HG02870 (cell line): ENCODE results near the gene GGNBP2.

Experiments
- ATAC-seq: cut with Tn5 transposase; IDR thresholded peaks from one replicate; pipeline ENCODE4 v1.9.1; 2021; ENCODE audit warnings: mild to moderate bottlenecking, moderate library complexity; ENCODE audit not compliant: unreplicated experiment

The GGNBP2 gene

DNA sequence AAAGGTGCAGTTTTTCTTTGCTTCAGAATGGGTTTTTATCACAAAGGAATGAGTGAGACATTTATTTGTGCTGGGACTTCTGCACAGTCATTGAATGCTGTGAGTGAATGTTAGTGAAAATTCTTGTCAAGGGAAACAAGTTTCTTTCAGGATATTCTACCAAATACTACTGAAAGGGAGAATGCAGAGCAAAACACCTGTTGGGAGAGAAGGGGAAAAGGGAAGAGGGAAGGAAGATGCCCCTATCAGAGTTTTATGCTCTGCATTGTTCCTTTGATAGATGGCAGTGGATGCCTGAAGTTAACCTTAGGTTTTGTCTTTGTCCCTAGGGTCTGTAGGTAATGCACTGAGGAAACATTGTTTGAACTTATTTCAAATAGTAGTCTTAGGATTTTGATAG is 3.1 kb downstream of the GGNBP2 start:
- no peak for ATAC-seq

DNA sequence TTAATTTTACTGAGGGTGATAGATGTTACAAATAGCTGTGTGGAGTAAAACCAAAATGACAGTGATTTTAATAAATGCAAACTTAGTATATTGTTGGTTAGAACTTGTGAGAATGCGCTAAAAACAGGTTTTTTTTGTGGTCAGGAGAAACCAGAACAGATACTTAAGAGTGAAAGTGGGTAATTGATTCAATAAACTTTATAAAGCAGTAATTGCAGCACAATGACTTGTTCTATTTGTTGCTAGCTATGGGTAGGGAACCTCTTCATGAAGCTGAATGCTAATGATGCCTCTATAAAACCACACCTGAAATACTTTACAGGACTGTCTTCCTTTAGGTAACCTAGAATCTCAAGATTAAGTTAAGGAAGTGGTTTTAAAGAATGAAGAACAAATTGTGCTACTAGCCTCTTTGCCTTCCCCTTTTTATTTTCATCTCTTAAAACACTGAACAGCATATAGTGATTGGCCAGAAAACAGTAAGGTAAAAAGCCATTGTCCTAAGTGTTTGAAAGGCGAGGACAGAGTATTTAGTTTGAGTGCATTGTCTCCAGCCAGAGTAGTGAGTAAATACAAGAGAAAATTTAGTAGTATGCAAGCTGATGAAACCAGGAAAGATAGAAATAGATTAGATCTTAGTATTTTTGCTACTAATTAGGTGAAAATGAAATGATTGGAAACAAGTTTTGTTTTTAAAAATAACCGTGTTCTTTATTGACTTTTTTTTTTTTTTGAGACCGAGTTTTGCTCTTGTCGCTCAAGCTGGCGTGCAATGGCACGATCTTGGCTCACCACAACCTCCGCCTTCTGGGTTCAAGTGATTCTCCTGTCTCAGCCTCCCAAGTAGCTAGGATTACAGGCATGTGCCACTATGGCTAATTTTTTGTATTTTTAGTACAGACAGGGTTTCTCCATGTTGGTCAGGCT is 6.0 kb downstream of the GGNBP2 start:
- no peak for ATAC-seq

DNA sequence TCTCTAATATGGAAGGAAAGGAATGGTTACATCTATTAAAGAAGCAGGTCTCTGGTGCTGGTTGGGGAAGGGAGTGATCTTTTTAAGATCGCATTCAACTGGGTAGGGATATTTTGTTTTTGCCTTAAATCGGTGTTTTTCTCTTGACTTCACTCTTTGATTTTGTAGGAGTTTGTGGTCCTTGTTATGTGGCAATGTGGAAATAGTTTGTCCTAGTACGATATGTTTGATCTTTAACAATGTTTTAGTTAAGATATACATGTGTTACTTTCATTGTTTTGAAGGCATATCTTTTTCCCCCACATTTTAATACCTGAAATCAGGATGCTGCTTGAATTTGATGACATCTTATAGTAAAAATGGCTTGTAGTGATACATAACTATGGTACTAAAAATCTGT is 8.7 kb downstream of the GGNBP2 start:
- ATAC-seq = no peak

DNA sequence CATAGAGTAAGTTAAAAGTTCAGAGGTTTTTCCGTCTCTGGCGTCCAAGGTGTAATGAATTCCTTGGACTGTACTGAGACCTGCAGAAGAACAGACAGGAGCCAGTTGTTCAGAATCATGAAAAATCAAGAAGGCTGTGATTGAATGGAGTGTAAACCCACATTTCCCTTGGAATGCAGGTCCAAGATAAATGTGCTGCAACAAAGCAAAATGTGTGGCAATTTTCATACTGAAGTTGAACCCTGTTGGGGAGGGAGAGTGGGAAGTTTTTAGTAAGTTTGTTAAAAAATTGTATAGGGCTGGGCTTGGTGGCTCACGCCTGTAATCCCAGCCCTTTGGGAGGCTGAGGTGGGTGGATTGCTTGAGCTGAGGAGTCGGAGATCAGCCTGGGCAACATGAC is 21.4 kb downstream of the GGNBP2 start:
- ATAC-seq = no peak

DNA sequence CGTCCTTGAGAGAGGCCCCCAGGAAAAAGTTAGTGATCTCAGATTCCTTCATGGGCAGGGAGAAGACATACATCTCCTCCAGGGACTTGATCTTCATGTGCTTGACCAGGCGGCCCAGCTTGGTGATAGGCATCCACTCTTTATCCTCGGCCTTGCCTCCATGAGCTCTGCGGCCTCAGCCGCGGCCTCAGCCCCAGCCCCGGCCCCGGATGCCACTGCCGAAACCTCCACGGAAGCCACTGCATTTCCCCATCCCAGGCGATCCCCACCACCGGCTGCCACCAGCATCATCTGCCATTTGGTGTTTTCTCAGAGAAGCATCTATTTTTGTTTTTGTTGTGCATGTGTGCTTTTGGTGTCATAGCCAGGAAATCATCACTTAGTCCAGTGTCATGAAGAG is 30.3 kb downstream of the GGNBP2 start:
- no peak for ATAC-seq

DNA sequence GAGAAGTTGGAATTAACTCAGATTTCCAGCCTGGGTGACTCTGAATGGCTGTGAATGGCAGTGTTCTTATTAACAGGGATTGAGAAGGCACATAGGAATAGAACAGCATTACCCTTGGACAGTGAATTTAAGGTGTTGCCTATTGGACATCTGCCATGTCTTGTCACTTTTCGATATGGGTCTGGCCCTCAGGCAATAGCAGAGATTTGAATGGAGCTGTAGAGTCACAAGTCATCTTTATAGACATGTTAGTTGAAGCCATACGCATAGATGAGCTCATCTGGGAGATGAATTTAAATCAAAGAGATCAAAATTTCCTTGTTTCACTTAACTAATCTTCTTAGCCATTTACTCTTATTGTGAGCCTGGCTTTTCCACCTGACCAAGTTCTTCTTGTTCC is 32.1 kb downstream of the GGNBP2 start:
- no peak for ATAC-seq

DNA sequence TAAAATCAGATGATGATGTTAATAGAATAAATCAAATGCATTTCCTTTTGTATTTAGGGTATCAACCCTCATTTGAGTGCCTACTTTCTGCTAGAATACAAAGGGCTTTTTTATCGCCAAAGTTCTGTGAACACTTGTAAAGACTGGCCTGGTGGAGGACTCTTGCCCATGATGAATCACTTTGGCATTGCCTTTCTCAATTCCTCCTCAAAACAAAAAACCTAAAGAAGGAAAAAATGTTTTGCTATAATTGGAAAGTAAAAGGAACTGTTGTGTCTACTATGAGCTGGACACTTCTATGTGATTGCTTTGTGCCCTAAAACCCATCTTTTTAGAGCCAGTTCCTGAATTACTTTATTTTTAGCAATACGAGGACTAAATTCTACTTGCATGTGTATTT is 34.0 kb downstream of the GGNBP2 start:
- ATAC-seq = no peak

DNA sequence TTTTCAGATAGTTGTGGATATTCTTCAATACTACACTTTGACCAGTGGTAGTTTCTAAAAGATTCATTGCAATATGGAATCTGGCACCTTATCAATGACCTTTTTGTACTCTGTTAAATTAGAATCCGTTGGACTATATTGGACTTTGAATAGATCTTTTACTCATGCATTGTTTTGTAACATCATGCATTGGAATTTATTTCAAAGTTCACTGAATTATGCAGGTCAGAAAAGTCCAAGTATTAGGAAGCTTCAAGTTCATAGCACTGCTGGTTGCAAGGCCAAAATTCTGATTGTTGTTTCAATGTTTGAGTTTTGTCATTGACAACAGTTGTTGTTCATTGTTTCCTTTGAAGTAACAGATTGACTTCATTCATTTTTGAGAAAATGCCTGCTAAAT is 39.1 kb downstream of the GGNBP2 start:
- ATAC-seq = no peak

DNA sequence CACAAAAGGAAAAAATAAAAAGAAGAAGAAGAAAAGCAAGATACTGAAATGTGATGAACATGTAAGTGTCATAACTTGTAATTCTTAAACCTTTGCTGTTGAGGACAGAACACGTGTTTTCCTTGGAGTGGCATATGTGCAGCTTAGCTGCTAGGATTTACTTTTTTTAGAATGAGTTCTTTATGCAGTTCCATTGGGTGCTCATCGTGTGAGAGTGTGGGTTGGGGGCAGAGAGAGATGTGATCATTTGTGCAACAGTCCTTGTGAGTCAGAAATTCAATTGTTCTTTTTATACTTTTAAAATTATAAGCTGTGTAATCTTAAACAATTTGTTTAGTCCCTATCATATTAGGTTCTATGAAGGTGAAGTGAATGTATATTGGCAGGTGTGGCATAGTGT is 41.4 kb downstream of the GGNBP2 start:
- no peak for ATAC-seq

DNA sequence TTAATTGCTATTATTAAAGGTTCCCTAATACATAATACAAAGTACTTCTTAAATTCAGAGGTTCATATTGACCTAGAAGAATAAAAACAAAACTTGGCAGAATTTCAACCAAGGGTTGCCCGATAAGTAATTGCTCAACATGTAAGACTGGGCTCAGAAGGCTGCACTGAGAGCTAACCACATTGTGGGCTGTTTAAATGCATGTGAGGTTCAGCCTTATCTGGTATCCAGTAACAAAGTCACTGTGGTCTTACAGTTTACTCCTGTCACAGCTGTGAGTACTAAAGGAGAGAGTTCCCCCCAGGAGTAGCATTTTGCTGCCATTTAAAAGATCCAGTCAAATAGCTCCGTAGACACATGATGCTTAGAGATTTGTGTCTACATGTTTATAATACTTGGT is 45.4 kb downstream of the GGNBP2 start:
- ATAC-seq = no peak

DNA sequence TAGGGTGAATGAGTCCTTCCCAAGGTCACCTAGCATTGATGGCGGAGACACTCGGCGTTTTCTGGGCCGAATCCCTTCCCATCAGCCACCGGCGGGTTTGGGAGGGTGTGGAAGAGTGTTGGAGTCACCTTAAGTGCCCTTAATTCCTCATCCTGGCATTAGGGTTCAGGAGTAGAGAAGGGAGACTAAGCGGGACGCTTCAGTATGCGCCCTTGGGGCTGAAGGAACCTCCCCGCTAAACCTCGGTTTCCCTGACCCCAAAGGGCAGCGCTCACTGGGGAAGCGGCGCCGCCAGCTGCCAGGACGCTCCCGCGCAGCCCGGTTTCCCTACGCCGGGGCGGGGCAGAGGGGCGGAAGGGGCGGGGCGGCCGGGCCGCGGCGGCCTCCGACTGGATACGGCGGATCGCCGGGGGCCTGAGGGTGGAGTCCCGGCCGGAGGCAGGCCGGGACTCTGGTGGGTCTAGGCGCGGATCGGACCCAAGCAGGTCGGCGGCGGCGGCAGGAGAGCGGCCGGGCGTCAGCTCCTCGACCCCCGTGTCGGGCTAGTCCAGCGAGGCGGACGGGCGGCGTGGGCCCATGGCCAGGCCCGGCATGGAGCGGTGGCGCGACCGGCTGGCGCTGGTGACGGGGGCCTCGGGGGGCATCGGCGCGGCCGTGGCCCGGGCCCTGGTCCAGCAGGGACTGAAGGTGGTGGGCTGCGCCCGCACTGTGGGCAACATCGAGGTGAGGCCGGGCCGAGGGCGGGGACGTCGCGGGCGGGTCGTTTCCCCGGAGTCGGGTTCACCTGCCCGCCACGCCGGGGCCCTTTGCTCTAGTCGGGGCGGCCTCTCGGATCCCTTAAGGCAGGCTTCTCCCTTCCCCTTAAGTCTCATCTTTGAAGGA is 47.0 kb downstream of the GGNBP2 start, which contains the start of gene DHRS11:
TSS of gene DHRS11 (plus strand) at position 446 of the 882 bp plus-strand sequence. CDS start at position 577, 131 bp downstream.
- ATAC-seq = peak; percentile 75

DNA sequence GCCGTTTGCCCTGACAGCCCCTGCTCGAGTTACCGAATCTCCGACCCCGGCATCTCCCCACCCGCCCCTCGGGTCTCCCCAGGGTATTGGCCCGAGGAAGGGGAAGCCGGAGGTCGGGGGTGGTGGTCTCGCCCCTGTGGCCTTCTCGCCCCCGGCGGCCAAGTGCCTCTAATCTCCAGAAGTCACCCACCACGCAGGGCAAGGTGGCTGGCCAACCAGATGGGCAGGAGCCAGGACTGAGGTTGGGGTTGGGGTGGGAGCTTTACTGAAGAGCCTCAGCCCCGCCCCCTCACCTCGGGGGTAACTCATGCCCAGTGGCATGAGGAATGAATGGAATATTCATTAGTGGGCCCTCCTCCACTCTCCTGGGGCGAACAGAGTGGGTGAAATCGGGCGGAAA is 47.6 kb downstream of the GGNBP2 start:
- no peak for ATAC-seq

DNA sequence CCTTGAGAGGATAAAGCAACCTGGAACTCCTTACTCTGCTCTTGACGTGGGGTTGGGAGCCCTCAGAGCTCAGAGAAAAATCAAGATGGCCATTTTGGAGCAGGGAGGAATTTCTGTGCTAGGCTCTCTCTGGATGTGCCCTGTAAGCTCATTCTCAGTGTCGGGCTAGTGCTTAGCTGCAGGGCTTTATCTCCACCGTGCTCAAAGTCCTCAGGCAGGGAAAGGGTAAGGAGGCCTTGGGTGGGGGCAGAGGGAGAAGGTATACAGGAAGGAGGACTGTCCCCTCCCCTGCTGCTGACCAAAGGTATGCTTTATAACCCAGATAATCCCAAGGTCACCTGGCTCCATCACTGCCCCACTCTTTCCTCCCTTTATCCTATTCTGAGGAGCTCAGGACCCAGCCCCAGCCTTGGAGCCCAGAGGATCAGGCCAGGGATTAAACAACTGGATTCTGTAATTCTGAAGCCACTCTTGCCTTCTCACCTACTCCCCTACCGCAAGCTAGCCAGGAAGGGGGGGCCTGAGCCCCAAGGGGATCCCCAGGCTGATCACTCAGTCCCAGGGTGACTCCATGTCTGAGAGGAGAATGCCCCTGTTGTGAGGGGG is 48.1 kb downstream of the GGNBP2 start:
- no peak for ATAC-seq

DNA sequence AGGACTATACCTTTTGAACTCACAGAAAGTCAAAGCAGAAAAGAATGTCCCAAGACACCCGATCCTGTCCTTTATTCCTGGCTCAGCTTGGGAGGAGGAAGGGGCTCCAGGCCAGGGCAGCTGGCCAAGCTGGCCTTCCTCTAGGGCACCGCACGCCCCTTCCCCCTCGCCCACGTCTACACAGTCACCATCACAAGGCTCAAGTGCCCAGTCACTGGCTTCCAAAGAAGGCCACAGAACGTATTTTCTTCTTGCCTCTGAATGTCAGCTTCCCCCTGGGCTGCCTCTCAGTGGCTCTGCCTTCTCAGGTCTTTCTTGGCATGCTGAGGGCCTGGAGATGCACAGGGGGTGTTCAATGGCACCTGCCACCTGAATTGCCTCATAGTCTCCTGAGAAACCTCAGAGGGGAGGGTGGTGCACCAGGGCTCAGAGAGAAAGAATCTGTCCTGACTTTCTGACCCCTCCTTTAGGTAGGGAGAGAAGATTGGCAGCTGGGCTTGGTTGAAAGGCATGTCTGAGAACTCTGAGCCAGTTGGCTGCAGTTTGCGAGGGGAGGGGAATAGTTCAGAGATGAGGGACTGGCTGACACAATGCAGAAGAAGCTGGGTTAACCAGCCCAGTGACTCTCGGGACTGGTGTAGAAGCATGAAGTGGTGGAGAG is 49.1 kb downstream of the GGNBP2 start:
- ATAC-seq = no peak

DNA sequence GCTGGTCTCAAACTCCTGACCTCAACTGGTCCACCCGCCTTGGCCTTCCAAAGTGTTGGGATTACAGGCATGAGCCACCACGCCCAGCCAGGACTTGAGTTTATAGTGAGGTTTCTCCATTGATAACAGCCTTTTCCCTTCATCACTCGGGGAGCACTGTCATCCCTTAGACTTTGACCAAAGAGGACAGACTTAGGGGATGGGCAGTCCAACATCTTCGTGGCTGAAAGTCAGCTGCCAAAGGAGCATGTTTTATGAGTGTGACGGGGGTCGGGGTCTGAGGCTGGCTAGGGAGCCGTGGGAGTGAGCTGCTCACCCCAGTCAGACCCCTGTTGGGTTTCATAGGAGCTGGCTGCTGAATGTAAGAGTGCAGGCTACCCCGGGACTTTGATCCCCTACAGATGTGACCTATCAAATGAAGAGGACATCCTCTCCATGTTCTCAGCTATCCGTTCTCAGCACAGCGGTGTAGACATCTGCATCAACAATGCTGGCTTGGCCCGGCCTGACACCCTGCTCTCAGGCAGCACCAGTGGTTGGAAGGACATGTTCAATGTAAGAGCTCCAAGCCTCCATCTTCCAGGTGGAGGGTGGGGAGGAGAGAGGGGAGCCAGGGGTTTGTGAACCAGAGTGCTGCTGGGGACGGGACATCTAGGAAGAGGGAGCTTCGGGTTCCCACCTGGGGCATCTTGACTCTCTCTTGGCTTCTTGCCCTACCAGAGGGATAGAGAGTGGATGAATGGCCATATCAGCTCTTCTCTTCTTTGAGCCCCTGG is 50.1 kb downstream of the GGNBP2 start:
- no peak for ATAC-seq

DNA sequence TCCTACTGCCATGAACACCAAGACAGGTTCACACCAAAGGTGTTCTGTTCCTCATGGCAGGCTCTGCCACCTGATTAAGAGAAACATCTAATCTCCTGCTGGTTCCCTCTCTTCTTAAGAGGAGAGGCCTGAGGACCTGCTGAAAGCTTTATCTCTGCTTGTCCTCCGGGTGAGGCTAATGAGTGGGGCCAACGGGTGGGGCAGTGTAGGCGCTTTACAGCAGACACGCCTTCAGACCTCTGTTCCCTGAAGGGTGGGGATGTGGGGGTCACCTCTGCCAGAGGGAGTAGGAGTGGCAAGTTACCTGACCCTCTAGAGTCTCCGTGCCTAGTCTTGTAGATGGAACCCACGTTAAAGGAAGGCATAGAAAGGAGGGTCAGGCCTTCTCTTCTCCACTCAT is 52.5 kb downstream of the GGNBP2 start:
- no peak for ATAC-seq

DNA sequence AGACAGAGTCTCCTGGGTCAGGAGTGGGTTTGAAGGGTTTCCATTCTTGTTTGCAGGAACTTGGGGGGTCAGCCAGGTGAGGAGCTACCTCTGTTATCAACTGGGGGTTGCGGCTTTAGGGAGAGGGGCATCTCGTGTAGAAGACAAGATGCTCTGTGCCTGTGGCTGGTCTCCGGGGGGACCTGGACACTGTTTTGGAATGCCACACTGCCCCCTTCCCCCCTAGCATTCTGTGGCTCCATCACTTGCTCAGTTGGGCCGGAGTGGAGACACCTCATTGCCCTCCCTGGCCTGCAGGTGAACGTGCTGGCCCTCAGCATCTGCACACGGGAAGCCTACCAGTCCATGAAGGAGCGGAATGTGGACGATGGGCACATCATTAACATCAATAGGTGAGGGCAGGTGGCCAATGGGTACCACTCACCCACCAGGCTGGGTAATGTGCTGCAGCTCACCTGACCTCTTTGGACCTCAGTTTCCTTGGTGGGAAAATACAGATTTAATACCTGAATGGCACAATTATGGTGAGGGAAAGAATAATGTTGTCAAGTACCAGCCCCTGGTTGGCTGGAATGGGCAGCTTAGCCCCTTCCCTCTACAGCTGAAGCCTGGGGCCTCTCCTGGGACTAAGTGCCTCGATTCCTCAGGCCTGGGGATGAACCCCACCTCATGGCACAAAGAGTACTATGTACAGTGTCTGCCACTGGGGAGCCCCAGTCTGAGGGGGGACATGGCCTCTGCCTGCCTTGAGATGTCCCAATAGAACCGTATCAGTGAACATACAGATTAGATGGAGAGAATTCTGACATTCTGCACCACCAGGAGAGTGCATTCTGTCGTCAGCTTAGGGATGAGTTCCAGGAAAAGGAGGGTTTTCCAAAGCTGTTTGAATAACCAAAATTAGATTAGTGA is 53.4 kb downstream of the GGNBP2 start:
- ATAC-seq = no peak

DNA sequence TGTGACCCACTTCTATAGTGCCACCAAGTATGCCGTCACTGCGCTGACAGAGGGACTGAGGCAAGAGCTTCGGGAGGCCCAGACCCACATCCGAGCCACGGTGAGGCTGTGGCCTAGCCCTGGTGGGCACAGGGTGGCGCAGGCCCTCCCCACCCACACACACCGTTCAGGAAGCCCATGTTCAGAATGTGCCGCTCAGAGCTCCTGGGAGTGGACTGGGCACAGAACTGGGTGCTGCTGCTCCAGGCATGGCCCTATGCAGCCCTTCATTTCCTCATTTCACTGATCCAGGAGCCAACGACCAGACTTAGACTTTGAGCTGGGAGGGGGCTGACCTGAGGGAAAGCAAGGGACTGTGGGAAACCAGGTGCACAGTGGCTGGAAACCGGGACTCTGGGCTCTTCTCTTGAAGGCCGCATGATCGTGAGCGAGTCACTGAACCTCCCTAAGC is 54.3 kb downstream of the GGNBP2 start:
- ATAC-seq = no peak
